GM12878 (cell line): ENCODE data around the gene EMILIN2. TPM values are rescaled to one million over a fixed set of nuclear protein-coding genes. Genes with fewer than 3 reads are reported as not detected.

Experiments used
- ATAC-seq: fragments of 200-7000 bp; cut with Tn5 transposase; 3 replicates; pipeline ENCODE4 v1.9.1; 2020; ENCODE audit warnings: mild to moderate bottlenecking, moderate library complexity
- BruUV-seq: library from RNA; stranded (reverse); fragments of 400-500 nt; replicated peaks from 2 replicates; lab custom pipeline; 2021; lab: Mats Ljungman, UMichigan
- CTCF ChIA-PET: fragments of 300-600 bp; sonication (Branson Sonifier 250); formaldehyde crosslinking; extraction: SDS; loops from one replicate; lab custom pipeline; 2021; ENCODE audit warnings: inconsistent platforms; lab: Yijun Ruan, JAX
- POLR2A ChIA-PET: fragments of 350-600 bp; formaldehyde crosslinking; extraction: SDS; loops from one replicate; lab custom pipeline; 2021; ENCODE audit warnings: inconsistent platforms; lab: Charles Lee
- RAD21 ChIA-PET: fragments of 300-600 bp; sonication (Branson Sonifier 250); formaldehyde crosslinking; loops from one replicate; lab custom pipeline; 2023; ENCODE audit warnings: antibody characterized with exemption; ENCODE audit not compliant: unreplicated experiment; lab: Charles Lee
- SMC1A ChIA-PET: fragments of 300-600 bp; sonication (Branson Sonifier 250); formaldehyde crosslinking; loops from one replicate; lab custom pipeline; 2023; ENCODE audit not compliant: unreplicated experiment, uncharacterized antibody; lab: Charles Lee
- DNase-seq: peaks from one replicate; pipeline ENCODE4 v3.0.0-alpha.2; 2011; ENCODE audit warnings: low read depth, low spot score
- FAIRE-seq: peaks from 3 replicates; lab custom pipeline; 2011; peaks lifted over from hg19 to GRCh38; lab: Jason Lieb, UNC
- H2AFZ ChIP-seq: 2 replicates; pipeline ENCODE4 v1.6.0; 2011; ENCODE audit warnings: low read depth, low read length, control low read depth; ENCODE audit not compliant: control insufficient read depth
- H3K27ac ChIP-seq: 2 replicates; pipeline ENCODE4 v1.5.1; 2011; ENCODE audit warnings: control low read depth; ENCODE audit not compliant: control insufficient read depth, insufficient read depth
- H3K27me3 ChIP-seq, 2 experiments: replicated peaks in 1 of 2; 2 replicates each; pipeline versions ENCODE4 v1.6.0 to v1.6.1; 2011; ENCODE audit warnings: low read length in 1 of 2; ENCODE audit not compliant: control insufficient read depth in 2 of 2, insufficient read depth in 2 of 2
- H3K36me3 ChIP-seq, 2 experiments: 2 replicates each; pipeline ENCODE4 v1.5.1; 2011; ENCODE audit warnings: low read length in 1 of 2; ENCODE audit not compliant: control insufficient read depth in 2 of 2, insufficient read depth in 2 of 2
- H3K4me1 ChIP-seq: 2 replicates; pipeline ENCODE4 v1.6.1; 2011; ENCODE audit warnings: mild to moderate bottlenecking, low read length, moderate library complexity, mixed read lengths; ENCODE audit not compliant: control insufficient read depth, insufficient read depth
- H3K4me2 ChIP-seq: 2 replicates; pipeline ENCODE4 v1.6.0; 2011; ENCODE audit warnings: control low read depth; ENCODE audit not compliant: control insufficient read depth, insufficient read depth
- H3K4me3 ChIP-seq: fragments of 200-600 bp; sonication (generic); 2 replicates; pipeline ENCODE4 v1.5.1; 2016
- H3K79me2 ChIP-seq: 2 replicates; pipeline ENCODE4 v1.6.0; 2011; ENCODE audit warnings: low read length; ENCODE audit not compliant: control insufficient read depth, insufficient read depth
- H3K9ac ChIP-seq: 2 replicates; pipeline ENCODE4 v1.8.0; 2011; ENCODE audit warnings: low read length, control low read depth, mixed read lengths; ENCODE audit not compliant: control insufficient read depth, insufficient read depth
- H3K9me3 ChIP-seq: replicated peaks from 3 replicates; pipeline ENCODE4 v1.5.1; 2011; ENCODE audit warnings: mild to moderate bottlenecking, low read length; ENCODE audit not compliant: control insufficient read depth, insufficient read depth
- H4K20me1 ChIP-seq: 2 replicates; pipeline ENCODE4 v1.6.0; 2011; ENCODE audit not compliant: control insufficient read depth, insufficient read depth
- BHLHE40 ChIP-seq, 2 experiments: fragments of 450-650 bp in 1 of 2; IDR thresholded peaks; 2 replicates each; pipeline ENCODE4 v1.6.1; 2011 to 2017; ENCODE audit warnings: low read depth in 2 of 2, borderline replicate concordance in 1 of 2, improper control_type of control experiment in 1 of 2, low read length in 1 of 2, mild to moderate bottlenecking in 1 of 2
- GATAD2B ChIP-seq: fragments of 450-650 bp; conservative IDR thresholded peaks from 2 replicates; pipeline ENCODE4 v1.6.1; 2017; ENCODE audit warnings: low read depth, mild to moderate bottlenecking, moderate library complexity
- HDGF ChIP-seq: fragments of 450-650 bp; IDR thresholded peaks from 2 replicates; pipeline ENCODE4 v1.6.1; 2016; ENCODE audit warnings: antibody characterized with exemption
- MEF2A ChIP-seq: IDR thresholded peaks from 2 replicates; pipeline ENCODE4 v1.6.1; 2011; ENCODE audit warnings: low read depth, mild to moderate bottlenecking, low read length, moderate library complexity; ENCODE audit not compliant: insufficient read depth
- NFYA ChIP-seq: IDR thresholded peaks from 2 replicates; pipeline ENCODE4 v1.6.1; 2011; ENCODE audit warnings: low read depth, mild to moderate bottlenecking, low read length, improper control_type of control experiment, borderline replicate concordance
- RAD51 ChIP-seq: fragments of 450-650 bp; IDR thresholded peaks from 2 replicates; pipeline ENCODE4 v1.6.1; 2016; ENCODE audit warnings: moderate library complexity, mild to moderate bottlenecking, inconsistent platforms
- RUNX3 ChIP-seq: IDR thresholded peaks from 2 replicates; pipeline ENCODE4 v1.6.1; 2012; ENCODE audit warnings: low read length, inconsistent platforms
- SKIL ChIP-seq: fragments of 450-650 bp; IDR thresholded peaks from 2 replicates; pipeline ENCODE4 v1.6.1; 2017; ENCODE audit warnings: mild to moderate bottlenecking, low read depth, inconsistent platforms; ENCODE audit not compliant: poor library complexity, severe bottlenecking
- SMAD1 ChIP-seq: fragments of 450-650 bp; IDR thresholded peaks from 2 replicates; pipeline ENCODE4 v1.6.1; 2018; ENCODE audit warnings: mild to moderate bottlenecking, low read depth; ENCODE audit not compliant: partially characterized antibody
- SMAD5 ChIP-seq: IDR thresholded peaks from 2 replicates; pipeline ENCODE4 v1.6.1; 2016; ENCODE audit warnings: antibody characterized with exemption, low read depth
- SPI1 ChIP-seq: IDR thresholded peaks from 2 replicates; pipeline ENCODE4 v1.6.1; 2011; ENCODE audit warnings: low read depth, mild to moderate bottlenecking, low read length, moderate library complexity, borderline replicate concordance; ENCODE audit not compliant: insufficient read depth
- STAT1 ChIP-seq: fragments of 450-650 bp; conservative IDR thresholded peaks from 2 replicates; pipeline ENCODE4 v1.6.1; 2014; ENCODE audit warnings: antibody characterized with exemption, mild to moderate bottlenecking
- ZBTB33 ChIP-seq: fragments of 450-650 bp; IDR thresholded peaks from 2 replicates; pipeline ENCODE4 v1.6.1; 2017; ENCODE audit warnings: mild to moderate bottlenecking
- ZZZ3 ChIP-seq: IDR thresholded peaks from 2 replicates; pipeline ENCODE4 v1.6.1; 2011; ENCODE audit warnings: low read depth; ENCODE audit not compliant: control insufficient read depth, insufficient read length
- WGBS: methylation state at CpG from one replicate; pipeline ENCODE4 v1.1.6; 2016; ENCODE audit warnings: low lambda C conversion rate; ENCODE audit not compliant: insufficient replicate concordance, insufficient coverage; ENCODE audit errors: missing lambda C conversion rate; 5-methylcytosine and 5-hydroxymethylcytosine counted together
- in situ Hi-C: fragments of 300-500 bp; cut with MboI; formaldehyde crosslinking; loops from 9 replicates; pipeline ENCODE4 v1.14.3; 2018; ENCODE audit warnings: mixed read lengths
- intact Hi-C: fragments of 100-400 bp; cut with micrococcal nuclease; formaldehyde crosslinking; loops from one replicate; pipeline ENCODE4 v1.14.2; 2022; ENCODE audit not compliant: unreplicated experiment
- polyA plus RNA-seq, 11 experiments: library from polyadenylated mRNA; depleted of rRNA in 4 of 11; unstranded in 6 of 11; stranded (reverse) in 5 of 11; fragments of >200 nt; fragmentation: Nextera tagmentation in 4 of 11; fragmentation: Illumina TruSeq in 1 of 11; extraction: Ambion mirVana in 4 of 11; extraction: Trizol in 1 of 11; gene quantifications; 1 replicate in 1 of 11; 2 replicates in 10 of 11; pipeline versions ENCODE4 v1.2.1 to v1.2.3, GENCODE V29; 2011 to 2016; ENCODE audit warnings: inconsistent platforms in 2 of 11, missing spikeins in 2 of 11, low read depth in 1 of 11
- total RNA-seq, 4 experiments: library from RNA; depleted of rRNA in 3 of 4; stranded (reverse); fragments of >200 nt in 3 of 4; fragmentation: Illumina TruSeq in 1 of 4; extraction: Trizol in 1 of 4; gene quantifications; 2 replicates each; pipeline versions ENCODE4 v1.2.1 to v1.2.3, GENCODE V29; 2013 to 2021
- TF ChIP-seq, protein P1 (sequence below): IDR thresholded peaks from 2 replicates; pipeline ENCODE4 v1.6.1; 2012; ENCODE audit warnings: low read length, inconsistent platforms

The EMILIN2 gene
- total and polyA plus RNA-seq, 10 of the 15 experiments (the other 5 are each of a cell fraction or from before 2014, with no cell fraction given) = 0.58 to 18.4 (median 5.9) TPM

DNA sequence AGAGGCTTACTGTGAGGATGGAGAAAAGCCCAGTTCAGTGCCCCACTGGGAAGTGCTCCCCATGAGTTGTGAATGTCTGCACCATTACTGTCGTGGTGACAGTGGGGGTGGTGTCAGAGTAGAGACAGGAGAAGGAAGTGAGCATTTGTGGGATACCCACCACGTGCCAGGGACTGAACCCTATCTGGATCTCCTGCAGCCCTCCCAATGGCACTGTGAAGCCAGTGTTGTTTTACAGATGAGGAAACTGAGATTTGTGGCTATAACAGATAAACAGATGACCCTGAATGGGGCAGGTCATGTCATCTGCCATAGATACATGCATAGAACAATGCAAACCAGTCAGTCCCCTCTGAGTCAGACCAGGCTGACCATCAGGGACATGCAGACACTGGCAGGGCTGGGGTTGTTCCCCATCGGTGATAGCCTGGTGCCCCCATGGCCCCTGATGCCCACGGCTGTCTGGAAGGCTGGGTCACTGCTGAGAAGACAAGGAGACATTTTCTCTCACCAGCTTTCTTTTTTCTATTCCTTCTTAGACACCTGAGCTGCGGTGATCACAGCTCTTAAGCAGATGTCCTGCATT is 60.8 kb downstream of the EMILIN2 start:
- Histone ChIP-seq H4K20me1 (no peaks in the 10 kb centered on the region), H2AFZ (no peak overlapping the region; the same call in 1 of the 2 replicates), H3K79me2 (peaks cover 16% of the 10 kb centered on the region), H3K4me3 (peak overlapping the region; percentile 94), H3K4me2 (peak overlapping the region; percentile 90), H3K27me3 (no peaks in the 10 kb centered on the region), H3K9ac (peak overlapping the region; percentile 83), H3K9me3 (no peaks in the 10 kb centered on the region), H3K36me3 (peaks cover 3 to 10% of the 10 kb centered on the region in 2 experiments), H3K4me1 (no peaks in the 10 kb centered on the region; the same call in 1 of the 2 replicates), H3K27ac (no peak overlapping the region)
- TF ChIP-seq BHLHE40 (IDR thresholded peaks at IDR 0.05; ENCODE audit: borderline replicate concordance in 1 of 2, low read depth in 2 of 2, low read length in 1 of 2) = peak; percentile 11 to 52; a peak in 1 of 4 replicates
- TF ChIP-seq STAT1 = no peak
- TF ChIP-seq RUNX3 = 0 out of 2 replicates have a peak, but pooled peaks have one; percentile 6
- TF ChIP-seq GATAD2B = no peak
- TF ChIP-seq SPI1 = peak; percentile 55; the same call in 1 of the 2 replicates
- TF ChIP-seq HDGF = no peak
- TF ChIP-seq NFYA = no peak
- TF ChIP-seq MEF2A = no peak
- TF ChIP-seq RAD51 = 0 out of 2 replicates have a peak, but pooled peaks have one; percentile 13
- no peak for TF ChIP-seq SKIL
- TF ChIP-seq ZZZ3 = no peak
- TF ChIP-seq SMAD5 = no peak
- TF ChIP-seq, protein P1, sequence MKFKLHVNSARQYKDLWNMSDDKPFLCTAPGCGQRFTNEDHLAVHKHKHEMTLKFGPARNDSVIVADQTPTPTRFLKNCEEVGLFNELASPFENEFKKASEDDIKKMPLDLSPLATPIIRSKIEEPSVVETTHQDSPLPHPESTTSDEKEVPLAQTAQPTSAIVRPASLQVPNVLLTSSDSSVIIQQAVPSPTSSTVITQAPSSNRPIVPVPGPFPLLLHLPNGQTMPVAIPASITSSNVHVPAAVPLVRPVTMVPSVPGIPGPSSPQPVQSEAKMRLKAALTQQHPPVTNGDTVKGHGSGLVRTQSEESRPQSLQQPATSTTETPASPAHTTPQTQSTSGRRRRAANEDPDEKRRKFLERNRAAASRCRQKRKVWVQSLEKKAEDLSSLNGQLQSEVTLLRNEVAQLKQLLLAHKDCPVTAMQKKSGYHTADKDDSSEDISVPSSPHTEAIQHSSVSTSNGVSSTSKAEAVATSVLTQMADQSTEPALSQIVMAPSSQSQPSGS = no peak
- no peak for TF ChIP-seq ZBTB33
- no peak for TF ChIP-seq SMAD1
- ChIA-PET CTCF (interaction anchor here (0.6 to 1.6 kb wide), 7 partner anchors 51 to 539 kb away, joined by 3 to 5 read pairs (median 3); no protein-coding TSS in a partner anchor), SMC1A (no interaction called here), POLR2A (interaction anchor here (1.4 kb wide), 1 partner anchor 9 kb away, joined by 4 read pairs; no protein-coding TSS in a partner anchor), RAD21 (no interaction called here)
- FAIRE-seq (no peak), ATAC-seq (peak; percentile 26), DNase-seq (no peak)
- no TSS peak for BruUV-seq
- 55% methylated on average over 5 of the region's 5 CpGs for WGBS
- intact Hi-C loops = no loop called here
- in situ Hi-C loops = no loop called here
